ENCODE data around the gene F2R.
A peak's percentile ranks its signal among the peaks of the same experiment; 100 is the strongest.

The F2R gene

DNA sequence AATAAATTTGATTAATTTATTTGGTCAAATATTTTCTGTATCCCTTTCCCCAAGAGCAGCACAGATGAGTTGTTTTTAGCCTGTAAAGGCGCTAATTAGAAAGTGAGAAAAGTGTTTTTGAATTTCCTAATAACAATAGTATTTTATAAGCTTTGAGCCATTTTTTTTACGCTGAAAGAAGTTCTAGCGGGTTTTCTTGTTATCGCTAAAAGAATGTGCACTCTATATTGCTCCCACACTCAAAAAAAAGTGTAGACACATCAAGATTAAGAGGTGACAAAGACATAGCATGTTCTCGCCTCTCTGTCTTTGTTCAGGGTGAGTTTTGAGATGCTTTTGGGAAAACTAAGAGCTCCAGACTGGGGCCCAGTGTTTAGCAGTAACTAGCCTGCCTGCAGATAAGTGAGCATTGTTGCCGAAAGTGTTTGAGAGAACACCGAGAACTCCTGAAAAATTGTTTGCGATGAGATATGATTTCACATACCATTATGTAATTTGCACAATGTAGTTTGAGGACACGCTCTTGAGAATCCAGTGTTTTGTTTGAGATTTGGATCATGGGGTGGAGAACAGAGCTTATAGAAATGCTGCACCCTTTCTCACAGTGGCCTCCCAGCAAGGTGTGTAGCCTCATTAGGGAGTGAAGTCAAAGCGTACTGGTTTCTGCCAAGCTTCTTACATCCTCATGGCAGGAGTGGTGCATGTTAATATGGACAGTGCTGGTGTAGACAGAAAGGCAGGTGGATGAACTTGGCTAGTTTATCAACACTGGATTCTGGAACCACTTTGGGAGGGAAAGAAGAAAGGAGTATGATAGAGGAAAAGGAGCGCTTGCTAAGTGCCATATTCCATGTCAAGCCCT lies 1.5 kb downstream of the F2R start:
- Histone ChIP-seq H3K4me1 (ENCODE audit: low read length) (peaks cover 21% of the 10 kb centered on the region), H3K79me2 (ENCODE audit: low read length) (no peaks in the 10 kb centered on the region), H3K9me3 (ENCODE audit: insufficient read depth, low read length) (no peaks in the 10 kb centered on the region), H3K4me2 (ENCODE audit: low read length) (peak overlapping the region; percentile 100), H3K27me3 (ENCODE audit: low read depth, low read length) (peaks cover 17% of the 10 kb centered on the region), H3K4me3 (ENCODE audit: low read length) (no peak overlapping the region), H3K9ac (ENCODE audit: low read length) (no peak overlapping the region), H4K20me1 (ENCODE audit: insufficient read depth, low read length) (no peaks in the 10 kb centered on the region), H2AFZ (ENCODE audit: low read depth, low read length) (no peak overlapping the region), H3K27ac (ENCODE audit: low read length) (no peak overlapping the region), H3K36me3 (replicated peaks; ENCODE audit: low read depth, low read length) (no peaks in the 10 kb centered on the region)
- no peak for TF ChIP-seq EZH2phosphoT487 (IDR thresholded peaks at IDR 0.05; ENCODE audit: low read depth)
- TF ChIP-seq, protein P1, sequence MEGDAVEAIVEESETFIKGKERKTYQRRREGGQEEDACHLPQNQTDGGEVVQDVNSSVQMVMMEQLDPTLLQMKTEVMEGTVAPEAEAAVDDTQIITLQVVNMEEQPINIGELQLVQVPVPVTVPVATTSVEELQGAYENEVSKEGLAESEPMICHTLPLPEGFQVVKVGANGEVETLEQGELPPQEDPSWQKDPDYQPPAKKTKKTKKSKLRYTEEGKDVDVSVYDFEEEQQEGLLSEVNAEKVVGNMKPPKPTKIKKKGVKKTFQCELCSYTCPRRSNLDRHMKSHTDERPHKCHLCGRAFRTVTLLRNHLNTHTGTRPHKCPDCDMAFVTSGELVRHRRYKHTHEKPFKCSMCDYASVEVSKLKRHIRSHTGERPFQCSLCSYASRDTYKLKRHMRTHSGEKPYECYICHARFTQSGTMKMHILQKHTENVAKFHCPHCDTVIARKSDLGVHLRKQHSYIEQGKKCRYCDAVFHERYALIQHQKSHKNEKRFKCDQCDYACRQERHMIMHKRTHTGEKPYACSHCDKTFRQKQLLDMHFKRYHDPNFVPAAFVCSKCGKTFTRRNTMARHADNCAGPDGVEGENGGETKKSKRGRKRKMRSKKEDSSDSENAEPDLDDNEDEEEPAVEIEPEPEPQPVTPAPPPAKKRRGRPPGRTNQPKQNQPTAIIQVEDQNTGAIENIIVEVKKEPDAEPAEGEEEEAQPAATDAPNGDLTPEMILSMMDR (IDR thresholded peaks at IDR 0.05; ENCODE audit: low read depth, low read length) = no peak

DNA sequence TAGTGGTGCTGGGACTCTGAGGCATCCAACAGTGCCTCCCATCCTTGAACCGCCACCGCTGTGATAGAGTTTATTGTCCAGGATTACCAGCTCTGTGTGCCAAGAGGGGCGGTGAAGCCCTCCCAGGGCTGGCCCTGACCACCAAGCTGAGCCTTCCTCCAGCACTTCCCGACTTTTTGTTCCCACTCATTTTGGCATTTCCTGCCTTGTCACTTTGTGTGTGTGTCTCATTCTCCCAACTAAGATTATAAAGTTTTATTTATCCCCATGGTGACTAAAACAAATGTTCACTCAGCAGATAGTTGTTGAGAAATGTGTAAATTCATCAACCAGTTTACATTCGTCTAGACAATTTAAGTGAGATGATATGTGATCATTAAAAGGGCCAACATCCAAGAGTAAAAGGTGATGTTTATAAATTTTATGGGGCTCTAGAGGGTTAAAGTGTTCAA lies 2.5 kb downstream of the F2R start:
- H3K4me3 ChIP-seq (ENCODE audit: low read length) = no peak overlapping the region
- peaks cover 17% of the 10 kb centered on the region for H3K27me3 ChIP-seq (ENCODE audit: low read depth, low read length)
- no peaks in the 10 kb centered on the region for H3K79me2 ChIP-seq (ENCODE audit: low read length)
- TF ChIP-seq EZH2phosphoT487 (IDR thresholded peaks at IDR 0.05; ENCODE audit: low read depth) = no peak
- TF ChIP-seq, protein P1 (IDR thresholded peaks at IDR 0.05; ENCODE audit: low read depth, low read length) = no peak
- no peak overlapping the region for H3K4me2 ChIP-seq (ENCODE audit: low read length)
- no peak overlapping the region for H3K9ac ChIP-seq (ENCODE audit: low read length)
- no peak overlapping the region for H2AFZ ChIP-seq (ENCODE audit: low read depth, low read length)
- H4K20me1 ChIP-seq (ENCODE audit: insufficient read depth, low read length) = no peaks in the 10 kb centered on the region
- no peaks in the 10 kb centered on the region for H3K36me3 ChIP-seq (replicated peaks; ENCODE audit: low read depth, low read length)
- H3K4me1 ChIP-seq (ENCODE audit: low read length) = peaks cover 21% of the 10 kb centered on the region
- no peak overlapping the region for H3K27ac ChIP-seq (ENCODE audit: low read length)
- no peaks in the 10 kb centered on the region for H3K9me3 ChIP-seq (ENCODE audit: insufficient read depth, low read length)

DNA sequence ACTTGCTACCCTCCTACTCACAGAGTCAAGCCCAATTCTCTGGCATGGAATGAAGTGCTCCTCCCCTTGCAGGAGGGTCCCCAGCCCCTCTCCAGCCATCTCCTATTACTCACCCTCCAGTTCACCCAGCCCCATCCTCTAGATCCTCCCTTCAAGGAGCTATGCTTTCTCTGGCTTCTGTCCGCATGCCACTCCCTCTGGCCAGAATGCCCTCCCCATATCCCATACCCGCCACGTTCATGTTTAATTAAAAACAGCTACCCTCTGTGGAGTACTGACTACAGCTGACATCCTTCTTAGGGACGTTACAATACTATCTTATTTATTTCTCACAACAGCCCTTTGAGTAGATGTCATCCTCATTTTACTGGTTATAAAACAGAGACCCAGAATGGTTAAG lies 3.0 kb downstream of the F2R start:
- Histone ChIP-seq H2AFZ (ENCODE audit: low read depth, low read length) (no peak overlapping the region), H3K4me3 (ENCODE audit: low read length) (no peak overlapping the region), H3K27ac (ENCODE audit: low read length) (no peak overlapping the region), H3K36me3 (replicated peaks; ENCODE audit: low read depth, low read length) (no peaks in the 10 kb centered on the region), H4K20me1 (ENCODE audit: insufficient read depth, low read length) (no peaks in the 10 kb centered on the region), H3K9me3 (ENCODE audit: insufficient read depth, low read length) (no peaks in the 10 kb centered on the region), H3K27me3 (ENCODE audit: low read depth, low read length) (peaks cover 17% of the 10 kb centered on the region), H3K9ac (ENCODE audit: low read length) (no peak overlapping the region), H3K4me1 (ENCODE audit: low read length) (peaks cover 21% of the 10 kb centered on the region), H3K79me2 (ENCODE audit: low read length) (no peaks in the 10 kb centered on the region), H3K4me2 (ENCODE audit: low read length) (no peak overlapping the region)
- TF ChIP-seq EZH2phosphoT487 (IDR thresholded peaks at IDR 0.05; ENCODE audit: low read depth) = no peak

DNA sequence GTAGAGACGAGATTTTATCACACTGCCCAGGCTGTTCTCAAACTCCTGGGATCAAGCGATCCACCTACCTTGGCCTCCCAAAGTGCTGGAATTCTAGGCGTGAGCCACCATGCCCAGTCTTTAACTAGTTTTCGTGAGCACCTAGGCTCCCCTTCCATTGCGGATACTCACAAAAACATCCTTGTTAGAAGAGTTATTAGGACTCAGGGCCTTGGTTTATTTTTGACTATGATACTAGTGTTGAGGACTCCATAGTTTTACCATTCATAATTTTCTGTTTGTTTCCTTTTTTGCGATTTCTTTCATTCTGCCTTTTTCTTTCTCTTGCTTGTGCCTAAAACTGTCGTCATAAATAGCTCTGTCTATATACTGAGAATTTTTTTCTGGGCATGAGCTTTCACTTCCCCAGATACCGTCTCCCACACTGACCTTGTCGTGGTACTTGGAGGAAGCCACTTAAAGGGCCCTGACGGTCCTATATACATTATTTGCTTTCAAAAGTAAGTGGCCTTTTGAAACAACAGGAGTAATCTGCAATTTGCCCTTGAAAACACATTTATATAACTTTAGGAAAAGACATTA lies 5.2 kb downstream of the F2R start:
- H3K4me2 ChIP-seq (ENCODE audit: low read length) = peak overlapping the region; percentile 74
- TF ChIP-seq, protein P1 (IDR thresholded peaks at IDR 0.05; ENCODE audit: low read depth, low read length) = no peak
- TF ChIP-seq EZH2phosphoT487 (IDR thresholded peaks at IDR 0.05; ENCODE audit: low read depth) = no peak
- peak overlapping the region; percentile 32 for H3K4me3 ChIP-seq (ENCODE audit: low read length)
- no peaks in the 10 kb centered on the region for H3K36me3 ChIP-seq (replicated peaks; ENCODE audit: low read depth, low read length)
- H3K9me3 ChIP-seq (ENCODE audit: insufficient read depth, low read length) = no peaks in the 10 kb centered on the region
- peak overlapping the region; percentile 30; the same call in 1 of the 2 replicates for H3K27ac ChIP-seq (ENCODE audit: low read length)
- peak overlapping the region; percentile 17; the same call in 1 of the 2 replicates for H3K9ac ChIP-seq (ENCODE audit: low read length)
- H3K27me3 ChIP-seq (ENCODE audit: low read depth, low read length) = peaks cover 5% of the 10 kb centered on the region; the same call in 1 of the 2 replicates
- no peak overlapping the region for H2AFZ ChIP-seq (ENCODE audit: low read depth, low read length)
- no peaks in the 10 kb centered on the region for H3K79me2 ChIP-seq (ENCODE audit: low read length)
- no peaks in the 10 kb centered on the region for H4K20me1 ChIP-seq (ENCODE audit: insufficient read depth, low read length)
- peaks cover 19% of the 10 kb centered on the region for H3K4me1 ChIP-seq (ENCODE audit: low read length)

All from OCI-LY3 (cell line).